Renal pelvis (tissue), 12 donors: ENCODE data around the gene FAM110D. TPM values are rescaled to one million over a fixed set of nuclear protein-coding genes. Genes with fewer than 3 reads are reported as not detected.

Source experiments
- DNase-seq: peaks from one replicate; pipeline ENCODE4 v3.0.0-alpha.2; 2013
- long read RNA-seq, 16 experiments: transcript quantifications; one replicate each; lab custom pipeline, GENCODE V29; 2026
- polyA plus RNA-seq, 3 donors: library from polyadenylated mRNA; unstranded; fragments of 120-200 nt; gene quantifications; one replicate each; pipeline ENCODE4 v1.2.1, GENCODE V29; 2013; ENCODE audit not compliant: insufficient read length in 3 of 3

FAM110D gene
- polyA plus RNA-seq: 1 to 10 TPM; 1.2 to 1.7 (median 1.4) TPM
- long read RNA-seq, donor 1, partial matches to known transcripts: 0 of 2 reads
- long read RNA-seq, donor 1, other reads (novel, unspliced or antisense): 0 of 2 reads
- long read RNA-seq, donor 2, partial matches to known transcripts: 0 of 3 reads
- long read RNA-seq, donor 2, other reads (novel, unspliced or antisense): 0 of 3 reads
- long read RNA-seq, donor 3, partial matches to known transcripts: 0 of 4 reads
- long read RNA-seq, donor 3, other reads (novel, unspliced or antisense): 0 of 4 reads
- long read RNA-seq, donor 4, partial matches to known transcripts: 0 of 3 reads
- long read RNA-seq, donor 4, other reads (novel, unspliced or antisense): 0 of 3 reads
- long read RNA-seq, donor 5, partial matches to known transcripts: 0 of 2 reads
- long read RNA-seq, donor 5, other reads (novel, unspliced or antisense): 0 of 2 reads
- long read RNA-seq, donor 6: 0 reads
- long read RNA-seq, donor 7: 0 reads
- long read RNA-seq, donor 8: 0 reads
- long read RNA-seq, donor 9, partial matches to known transcripts: 0 of 4 reads
- long read RNA-seq, donor 9, other reads (novel, unspliced or antisense): 0 of 4 reads
- long read RNA-seq, donor 10, partial matches to known transcripts: 0 of 1 reads
- long read RNA-seq, donor 10, other reads (novel, unspliced or antisense): 0 of 1 reads
- long read RNA-seq, donor 11, partial matches to known transcripts: 0 of 1 reads
- long read RNA-seq, donor 11, other reads (novel, unspliced or antisense): 0 of 1 reads
- long read RNA-seq, donor 12, partial matches to known transcripts: 0 of 3 reads
- long read RNA-seq, donor 12, other reads (novel, unspliced or antisense): 0 of 3 reads
- long read RNA-seq, donor 13: 0 reads
- long read RNA-seq, donor 14: 0 reads
- long read RNA-seq, donor 15, partial matches to known transcripts: 0 of 1 reads
- long read RNA-seq, donor 15, other reads (novel, unspliced or antisense): 0 of 1 reads
- long read RNA-seq, donor 16, transcript FAM110D-201 (2 exons, 2,858 nt): major isoform, 6 of 6 reads
- long read RNA-seq, donor 16, partial matches to known transcripts: 0 of 6 reads
- long read RNA-seq, donor 16, other reads (novel, unspliced or antisense): 0 of 6 reads

GRCh38 chr1:26158908-26159742, at the start of gene FAM110D:
Gene FAM110D (plus strand): TSS chr1:26159079. CDS start chr1:26161292, 2,213 bp downstream.
- no peak for DNase-seq

DNA sequence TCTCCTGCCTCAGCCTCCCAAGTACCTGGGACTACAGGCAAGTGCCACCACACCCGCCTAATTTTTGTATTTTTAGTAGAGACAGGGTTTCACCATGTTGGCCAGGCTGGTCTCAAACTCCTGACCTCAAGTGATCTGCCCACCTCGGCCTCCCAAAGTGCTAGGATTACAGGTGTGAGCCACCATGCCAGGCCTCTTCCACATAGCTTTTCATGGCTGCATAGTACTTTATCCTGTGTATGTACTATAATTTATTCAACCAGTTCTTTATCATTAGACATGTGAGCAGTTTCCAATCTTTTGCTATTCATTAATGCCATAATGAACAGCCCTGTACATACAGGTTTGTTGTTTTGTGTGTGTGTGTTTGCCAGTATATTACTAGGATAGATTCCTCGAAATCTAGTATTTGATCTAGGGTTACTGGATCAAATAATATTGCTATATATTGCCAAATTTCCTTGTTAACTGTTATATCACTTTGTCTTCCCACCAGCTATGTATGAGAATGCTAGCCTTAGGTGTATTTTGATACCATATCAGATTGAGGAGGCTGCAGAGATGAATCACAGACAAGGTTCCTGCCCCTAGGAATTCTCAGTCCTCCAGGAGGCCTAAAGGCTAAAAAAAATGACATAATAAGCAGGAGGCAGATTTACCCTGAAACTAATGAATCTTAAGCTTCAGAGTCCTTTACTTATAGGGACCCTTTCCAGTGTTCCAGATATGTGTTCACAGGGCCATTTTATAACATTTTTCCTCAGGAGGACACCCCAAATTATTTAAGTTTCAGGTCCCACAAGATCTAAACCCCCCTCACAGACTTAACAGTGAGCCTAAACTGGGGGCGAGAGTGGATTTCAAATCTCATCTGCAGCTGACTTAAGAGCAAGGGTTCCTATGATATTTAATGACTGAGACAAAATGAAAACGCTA, 49.4 kb upstream of the FAM110D start:
- DNase-seq: no peak

- DNase-seq: peak; percentile 85
Measured at GRCh38 chr1:26110731-26111529, 47.9 kb upstream of the FAM110D start.

GRCh38 chr1:26111530-26112406, 47.1 kb upstream of the FAM110D start, which contains the start of gene PDIK1L:
Gene PDIK1L (plus strand): TSS chr1:26111824. CDS start chr1:26114309, 2,485 bp downstream.
- peak; percentile 96 for DNase-seq

DNA sequence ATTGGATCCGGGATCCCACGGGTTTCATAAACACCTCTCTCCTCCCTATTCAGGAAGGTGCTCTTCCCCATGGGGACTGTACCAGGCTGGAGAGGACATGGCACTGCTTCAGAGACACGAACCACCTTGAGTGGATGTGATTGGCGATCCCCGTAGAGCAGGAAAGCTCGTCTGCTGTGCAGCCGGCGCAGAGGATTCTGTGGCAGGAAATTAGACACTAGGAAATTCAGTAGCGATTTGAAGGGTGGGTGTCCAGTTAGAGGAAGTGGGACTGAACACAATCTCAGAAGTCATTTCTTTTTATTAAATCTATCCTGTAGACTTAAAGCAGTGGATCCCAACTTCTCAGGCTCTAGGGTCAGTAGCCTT, 46.5 kb upstream of the FAM110D start:
- DNase-seq: no peak

- DNase-seq: no peak
Measured at GRCh38 chr1:26114165-26114927, 44.5 kb upstream of the FAM110D start.

DNA sequence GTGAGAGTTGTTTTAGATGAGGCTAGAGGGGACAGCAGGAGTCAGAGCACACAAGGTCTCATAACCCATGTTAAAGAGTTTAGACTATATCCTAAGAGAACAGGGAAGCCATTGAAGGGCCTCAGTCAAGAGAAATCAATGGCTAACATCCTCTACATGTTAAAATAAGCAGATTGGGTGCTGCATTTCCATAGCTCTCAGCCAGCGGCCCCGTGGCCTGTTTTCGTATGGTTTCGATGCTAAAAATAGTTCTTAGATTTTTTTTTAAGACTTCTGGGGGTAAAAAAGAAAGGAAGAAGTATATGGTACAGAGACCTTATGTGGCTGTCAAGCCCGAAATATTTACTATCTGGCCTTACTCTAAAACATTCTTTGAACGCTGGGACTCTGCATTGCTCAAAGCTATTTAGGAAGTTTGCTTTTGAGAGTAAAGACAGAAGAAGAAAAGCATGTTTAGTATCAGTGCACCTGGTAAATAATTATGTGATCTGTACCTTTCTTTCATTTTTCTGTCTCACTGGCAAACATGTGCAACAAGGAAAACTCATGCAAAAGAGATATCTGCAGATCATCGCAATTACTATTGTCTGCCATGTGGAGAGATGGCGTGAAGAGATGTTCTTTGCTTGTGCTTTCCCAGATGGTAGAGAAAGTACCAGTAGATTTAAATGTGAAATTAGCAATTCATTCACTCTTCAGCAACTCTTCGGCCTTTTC, 38.8 kb upstream of the FAM110D start:
- DNase-seq: no peak

GRCh38 chr1:26121854-26122773, 36.8 kb upstream of the FAM110D start:
- no peak for DNase-seq

DNA sequence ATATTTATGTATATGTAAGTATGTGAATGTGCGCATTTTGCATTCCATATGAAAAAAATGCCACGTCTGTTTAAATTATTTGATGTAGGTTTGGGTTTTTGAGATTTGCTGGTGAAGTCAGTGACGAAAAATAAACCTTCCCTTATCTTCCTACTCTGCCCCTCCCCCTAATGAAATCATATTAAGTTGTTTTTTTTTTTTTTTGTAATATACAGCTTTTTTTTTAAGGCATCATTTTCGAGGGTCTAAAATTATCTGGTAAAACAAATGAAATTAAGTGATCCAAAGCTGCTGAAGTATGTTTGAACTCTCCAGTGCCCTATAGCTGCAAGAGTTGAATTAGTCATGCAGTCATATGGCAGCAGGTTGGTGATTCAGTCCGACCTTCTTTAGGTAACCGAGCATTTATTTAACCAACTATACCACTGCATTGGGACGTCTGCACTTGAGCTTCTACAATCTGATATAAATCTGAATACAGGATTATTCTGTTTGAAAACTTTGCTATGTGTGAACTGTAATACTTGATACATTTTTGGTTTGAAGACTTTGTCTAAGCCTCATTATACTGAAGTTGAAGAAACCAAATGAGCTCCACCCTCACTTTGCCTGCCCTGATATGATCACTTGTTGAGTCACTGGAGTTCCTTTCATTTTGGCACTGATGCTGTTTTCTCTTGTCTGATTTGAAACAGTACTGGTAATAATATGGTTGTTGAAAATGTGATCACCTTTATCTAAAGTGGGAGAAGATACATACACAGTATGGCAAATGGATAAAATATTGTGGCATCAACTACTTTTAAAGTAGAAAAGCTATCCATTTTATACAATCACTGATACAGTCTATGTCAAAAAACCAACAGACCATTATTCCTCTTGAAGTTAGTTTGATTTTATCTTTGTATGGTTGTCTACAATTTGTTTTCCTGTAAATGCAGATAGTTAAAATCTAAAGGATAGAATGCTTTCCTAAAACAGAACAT, 35.6 kb upstream of the FAM110D start:
- DNase-seq: no peak

GRCh38 chr1:26124418-26125331, 34.2 kb upstream of the FAM110D start:
- no peak for DNase-seq

DNA sequence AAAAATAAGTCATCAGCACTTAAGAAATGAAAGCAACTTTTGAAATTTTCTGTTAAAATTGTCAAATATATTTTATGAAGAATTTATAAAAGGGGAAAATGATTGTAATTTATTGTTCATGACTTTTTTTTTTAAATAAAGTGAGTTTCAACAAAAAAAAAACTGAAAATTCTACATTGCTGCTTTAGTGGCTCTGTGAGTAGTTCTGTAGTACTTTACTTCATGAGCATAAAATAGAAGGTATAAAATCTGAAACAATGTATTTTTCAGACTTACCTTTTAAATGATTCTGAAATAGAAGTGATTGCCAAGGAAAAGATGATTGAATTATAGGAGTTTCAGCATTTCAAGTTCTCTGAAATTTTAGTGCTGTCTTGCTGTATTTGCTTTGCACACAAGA, 33.5 kb upstream of the FAM110D start:
- no peak for DNase-seq

GRCh38 chr1:26125946-26126320, 32.9 kb upstream of the FAM110D start:
- no peak for DNase-seq
